ENCODE results near the gene TLE3. TPM values are rescaled to one million over a fixed set of nuclear protein-coding genes. Genes with fewer than 3 reads are reported as not detected.

Gene TLE3
- polyA plus RNA-seq, 3 donors = 38.1 to 44.6 (median 42.1) TPM

- DNase-seq = peak; percentile 52
These were observed 47.9 kb downstream of the TLE3 start for GRCh38 chr15:70049701-70050301.

GRCh38 chr15:70048578-70049514 lies 48.9 kb downstream of the TLE3 start:
- DNase-seq = no peak

GRCh38 chr15:70048198-70048565 lies 49.5 kb downstream of the TLE3 start:
- DNase-seq = no peak

- DNase-seq = no peak
These were observed 50.1 kb downstream of the TLE3 start for GRCh38 chr15:70047386-70048197.

GRCh38 chr15:70046679-70047369 lies 50.9 kb downstream of the TLE3 start:
- no peak for DNase-seq

- DNase-seq = no peak
These were observed 52.7 kb downstream of the TLE3 start for GRCh38 chr15:70045045-70045444.

GRCh38 chr15:70044168-70044567 lies 53.5 kb downstream of the TLE3 start:
- no peak for DNase-seq

GRCh38 chr15:70043590-70043989 lies 54.1 kb downstream of the TLE3 start:
- no peak for DNase-seq

GRCh38 chr15:70042553-70043214 lies 55.0 kb downstream of the TLE3 start:
- no peak for DNase-seq

- no peak for DNase-seq
These were observed 57.8 kb downstream of the TLE3 start for GRCh38 chr15:70039917-70040316.

GRCh38 chr15:70038730-70039392 lies 58.9 kb downstream of the TLE3 start:
- DNase-seq = no peak

- DNase-seq = no peak
These were observed 60.5 kb downstream of the TLE3 start for GRCh38 chr15:70037292-70037640.

GRCh38 chr15:70036585-70037291 lies 61.0 kb downstream of the TLE3 start:
- DNase-seq = no peak

GRCh38 chr15:70035719-70036077 lies 62.0 kb downstream of the TLE3 start:
- no peak for DNase-seq

GRCh38 chr15:70035051-70035718 lies 62.5 kb downstream of the TLE3 start:
- DNase-seq = no peak

GRCh38 chr15:70034596-70034995 lies 63.1 kb downstream of the TLE3 start:
- DNase-seq = no peak

- DNase-seq = no peak
These were observed 63.6 kb downstream of the TLE3 start for GRCh38 chr15:70034141-70034540.

GRCh38 chr15:70033529-70034140 lies 64.1 kb downstream of the TLE3 start:
- peak; percentile 65 for DNase-seq

GRCh38 chr15:70033109-70033508 lies 64.6 kb downstream of the TLE3 start:
- no peak for DNase-seq
